Natural killer cell (primary cell): ENCODE data around the gene LUC7L3. TPM values are rescaled to one million over a fixed set of nuclear protein-coding genes. Genes with fewer than 3 reads are reported as not detected.
A peak's percentile ranks its signal among the peaks of the same experiment; 100 is the strongest.

Source experiments
- ATAC-seq, 3 donors: fragments of 150-1000 bp in 2 of 3; fragments of 200-7000 bp in 1 of 3; cut with Tn5 transposase; 1 replicate in 1 of 3; 2 replicates in 2 of 3; pipeline ENCODE4 v1.10.0; 2021; ENCODE audit warnings: mild to moderate bottlenecking in 2 of 3, moderate library complexity in 2 of 3
- DNase-seq, 2 donors: peaks; one replicate each; pipeline versions ENCODE4 v3.0.0 to v3.0.0-alpha.2; 2013 to 2021; ENCODE audit warnings: mixed read lengths in 1 of 2
- H3K27ac ChIP-seq: one replicate; pipeline ENCODE4 v1.5.1; 2013; ENCODE audit warnings: mild to moderate bottlenecking, low read length
- H3K27me3 ChIP-seq: one replicate; pipeline ENCODE4 v1.6.1; 2013; ENCODE audit warnings: low read length; ENCODE audit not compliant: control insufficient read depth, insufficient read depth
- H3K36me3 ChIP-seq: one replicate; pipeline ENCODE4 v1.6.1; 2013; ENCODE audit warnings: low read length; ENCODE audit not compliant: control insufficient read depth, insufficient read depth
- H3K4me1 ChIP-seq: one replicate; pipeline ENCODE4 v1.6.1; 2013; ENCODE audit warnings: low read length; ENCODE audit not compliant: control insufficient read depth, insufficient read depth
- H3K4me3 ChIP-seq: one replicate; pipeline ENCODE4 v1.5.1; 2013; ENCODE audit warnings: low read length
- H3K9me3 ChIP-seq: one replicate; pipeline ENCODE4 v1.6.1; 2013; ENCODE audit warnings: low read length; ENCODE audit not compliant: control insufficient read depth, insufficient read depth
- H3K27ac Mint-ChIP-seq, 2 donors: one replicate each; pipeline ENCODE4 v1.8.0; 2022; ENCODE audit warnings: mild to moderate bottlenecking in 2 of 2, mixed read lengths in 2 of 2, moderate library complexity in 1 of 2
- H3K27me3 Mint-ChIP-seq, 2 donors: one replicate each; pipeline ENCODE4 v1.8.0; 2022; ENCODE audit warnings: low read depth in 2 of 2, mixed read lengths in 2 of 2
- H3K36me3 Mint-ChIP-seq: one replicate; pipeline ENCODE4 v1.8.0; 2022; ENCODE audit warnings: mixed read lengths
- H3K4me1 Mint-ChIP-seq, 2 donors: one replicate each; pipeline ENCODE4 v1.8.0; 2022; ENCODE audit warnings: mixed read lengths in 2 of 2
- H3K4me3 Mint-ChIP-seq: one replicate; pipeline ENCODE4 v1.8.0; 2022; ENCODE audit warnings: mild to moderate bottlenecking, moderate library complexity, mixed read lengths
- H3K9me3 Mint-ChIP-seq, 2 donors: one replicate each; pipeline ENCODE4 v1.8.0; 2022; ENCODE audit warnings: mixed read lengths in 2 of 2
- WGBS: methylation state at CpG from one replicate; pipeline ENCODE4 v1.1.7; 2013; ENCODE audit warnings: missing lambda C conversion rate; ENCODE audit not compliant: insufficient coverage; 5-methylcytosine and 5-hydroxymethylcytosine counted together
- intact Hi-C: fragments of 100-400 bp; cut with micrococcal nuclease; formaldehyde crosslinking; loops from one replicate; pipeline ENCODE4 v1.14.2; 2022
- total RNA-seq, 4 donors: library from RNA; stranded (reverse); fragments of 120-200 nt in 1 of 4; gene quantifications; one replicate each; pipeline versions ENCODE4 v1.2.3 to v1.2.4, GENCODE V29; 2013 to 2022
- TF ChIP-seq, protein P1 (sequence below): fragments of 200-600 bp; IDR thresholded peaks from one replicate; pipeline ENCODE4 v1.8.0; 2022; ENCODE audit warnings: antibody characterized with exemption

The LUC7L3 gene
- total RNA-seq, 3 donors from 2014 or later (not counting 1 experiment from before 2014, with no cell fraction given): 152 to 213 (median 196) TPM

DNA sequence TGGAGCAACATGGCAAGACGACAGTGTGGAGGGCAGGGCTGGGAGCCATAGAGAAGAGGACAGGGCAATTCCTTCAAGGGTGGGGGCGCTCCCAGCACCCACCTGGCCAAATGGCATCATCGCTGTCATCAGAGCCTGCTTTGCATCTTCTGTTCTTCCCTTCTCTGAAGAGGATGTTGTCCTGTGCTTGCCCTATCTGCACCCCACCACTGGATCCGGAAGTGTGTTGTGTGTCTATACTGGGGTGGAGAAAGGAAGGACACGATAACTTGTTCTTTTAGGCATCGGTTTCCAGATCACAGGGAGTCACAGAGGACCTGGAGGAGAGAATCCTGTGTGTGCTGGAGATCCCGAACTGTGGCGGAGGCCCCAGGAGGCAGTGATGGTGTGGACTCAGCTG is 73.6 kb downstream of the LUC7L3 start:
- intact Hi-C loops: no loop called here
- no peaks in the 10 kb centered on the region for H3K27me3 ChIP-seq
- no peaks in the 10 kb centered on the region for H3K9me3 ChIP-seq
- no peaks in the 10 kb centered on the region for H3K36me3 ChIP-seq
- H3K27ac Mint-ChIP-seq: peak overlapping the region in 1 of 2 donors; percentile 60
- H3K4me1 Mint-ChIP-seq: peaks cover 0 to 4% of the 10 kb centered on the region in 2 donors
- DNase-seq: no peak
- no peaks in the 10 kb centered on the region for H3K9me3 Mint-ChIP-seq
- no peaks in the 10 kb centered on the region for H3K4me1 ChIP-seq
- no peaks in the 10 kb centered on the region for H3K36me3 Mint-ChIP-seq
- no peak overlapping the region for H3K27ac ChIP-seq
- 91% methylated on average over 8 of the region's 8 CpGs for WGBS
- TF ChIP-seq, protein P1, sequence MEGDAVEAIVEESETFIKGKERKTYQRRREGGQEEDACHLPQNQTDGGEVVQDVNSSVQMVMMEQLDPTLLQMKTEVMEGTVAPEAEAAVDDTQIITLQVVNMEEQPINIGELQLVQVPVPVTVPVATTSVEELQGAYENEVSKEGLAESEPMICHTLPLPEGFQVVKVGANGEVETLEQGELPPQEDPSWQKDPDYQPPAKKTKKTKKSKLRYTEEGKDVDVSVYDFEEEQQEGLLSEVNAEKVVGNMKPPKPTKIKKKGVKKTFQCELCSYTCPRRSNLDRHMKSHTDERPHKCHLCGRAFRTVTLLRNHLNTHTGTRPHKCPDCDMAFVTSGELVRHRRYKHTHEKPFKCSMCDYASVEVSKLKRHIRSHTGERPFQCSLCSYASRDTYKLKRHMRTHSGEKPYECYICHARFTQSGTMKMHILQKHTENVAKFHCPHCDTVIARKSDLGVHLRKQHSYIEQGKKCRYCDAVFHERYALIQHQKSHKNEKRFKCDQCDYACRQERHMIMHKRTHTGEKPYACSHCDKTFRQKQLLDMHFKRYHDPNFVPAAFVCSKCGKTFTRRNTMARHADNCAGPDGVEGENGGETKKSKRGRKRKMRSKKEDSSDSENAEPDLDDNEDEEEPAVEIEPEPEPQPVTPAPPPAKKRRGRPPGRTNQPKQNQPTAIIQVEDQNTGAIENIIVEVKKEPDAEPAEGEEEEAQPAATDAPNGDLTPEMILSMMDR: no peak
- H3K27me3 Mint-ChIP-seq: peaks cover 7 to 12% of the 10 kb centered on the region in 2 donors
- no peak for ATAC-seq
- H3K4me3 Mint-ChIP-seq: no peak overlapping the region
- no peak overlapping the region for H3K4me3 ChIP-seq

DNA sequence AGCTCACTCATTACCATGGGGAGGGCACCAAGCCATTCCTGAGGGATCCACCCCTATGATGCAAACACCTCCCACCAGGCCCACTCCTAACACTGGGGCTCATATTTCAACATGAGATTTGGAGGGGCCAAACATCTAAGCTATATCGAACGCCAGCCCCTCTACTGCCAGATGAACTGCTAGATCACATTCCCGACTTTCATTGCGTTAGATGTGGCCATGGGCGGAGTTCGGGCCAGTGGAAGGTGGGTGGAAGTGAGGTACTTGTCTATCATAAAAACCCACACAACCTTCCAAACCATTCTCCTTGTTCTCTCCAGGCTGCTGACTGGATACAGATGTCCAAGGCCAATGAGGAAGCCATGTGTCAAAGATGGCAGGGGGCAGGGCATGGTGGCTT is 75.0 kb downstream of the LUC7L3 start:
- H3K9me3 ChIP-seq: no peaks in the 10 kb centered on the region
- H3K4me1 Mint-ChIP-seq: peaks cover 0 to 4% of the 10 kb centered on the region in 2 donors
- TF ChIP-seq, protein P1: no peak
- no peaks in the 10 kb centered on the region for H3K36me3 Mint-ChIP-seq
- H3K4me3 Mint-ChIP-seq: no peak overlapping the region
- no peak overlapping the region for H3K27ac ChIP-seq
- H3K4me1 ChIP-seq: no peaks in the 10 kb centered on the region
- H3K27me3 Mint-ChIP-seq: peaks cover 7% of the 10 kb centered on the region in 2 donors
- intact Hi-C loops: no loop called here
- 82% methylated on average over 2 of the region's 6 CpGs for WGBS
- H3K36me3 ChIP-seq: no peaks in the 10 kb centered on the region
- ATAC-seq (no peak), DNase-seq (no peak)
- H3K27ac Mint-ChIP-seq: no peak overlapping the region
- H3K27me3 ChIP-seq: no peaks in the 10 kb centered on the region
- no peak overlapping the region for H3K4me3 ChIP-seq
- no peaks in the 10 kb centered on the region for H3K9me3 Mint-ChIP-seq

DNA sequence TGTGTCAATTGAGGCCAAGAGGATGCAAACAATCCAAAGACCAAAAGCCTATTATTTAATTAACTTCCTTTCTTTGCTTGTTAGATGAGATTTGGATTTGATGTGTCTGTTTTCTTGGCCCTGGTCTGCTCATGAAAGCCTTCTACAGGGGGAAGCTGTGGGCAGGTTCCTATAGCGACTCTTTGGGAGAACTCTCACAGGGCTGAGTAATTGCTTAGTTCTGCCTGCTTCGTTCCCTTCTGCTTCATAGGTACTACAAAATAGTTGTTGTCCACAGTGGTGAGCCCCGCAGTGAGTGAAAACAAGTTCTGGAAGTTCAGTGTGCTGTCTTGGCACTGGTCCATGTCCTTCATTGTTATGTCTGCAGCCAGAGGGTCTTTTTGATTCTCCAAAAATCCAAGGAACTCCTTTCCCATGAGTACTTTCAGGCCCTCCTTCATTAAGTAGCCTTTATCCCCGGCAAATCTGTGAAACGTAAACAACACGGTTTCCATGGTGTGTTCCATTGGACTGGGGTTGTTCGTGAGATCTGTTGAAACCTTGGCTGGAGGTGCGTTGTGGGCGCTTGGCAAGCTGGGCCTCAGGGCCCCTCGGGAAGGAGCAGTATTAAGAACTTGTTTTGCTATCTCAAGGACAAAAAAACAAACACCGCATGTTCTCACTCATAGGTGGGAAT is 77.9 kb downstream of the LUC7L3 start:
- Histone ChIP-seq H3K9me3 (no peaks in the 10 kb centered on the region), H3K4me1 (no peaks in the 10 kb centered on the region), H3K36me3 (no peaks in the 10 kb centered on the region), H3K4me3 (no peak overlapping the region), H3K27ac (no peak overlapping the region), H3K27me3 (no peaks in the 10 kb centered on the region)
- Mint-ChIP-seq H3K9me3 (no peaks in the 10 kb centered on the region), H3K27ac (no peak overlapping the region), H3K4me3 (no peak overlapping the region), H3K4me1 (peaks cover 0 to 4% of the 10 kb centered on the region in 2 donors), H3K36me3 (no peaks in the 10 kb centered on the region), H3K27me3 (no peaks in the 10 kb centered on the region)
- TF ChIP-seq, protein P1: no peak
- ATAC-seq: no peak
- WGBS: 83% methylated on average over 11 of the region's 11 CpGs
- intact Hi-C loops: no loop called here
- no peak for DNase-seq
